ENCODE measurements around the gene NFIA.

The NFIA gene

GRCh38 chr1:61238359-61238665, 156.0 kb downstream of the NFIA start:
- no peak overlapping the region for H3K4me3 ChIP-seq (ENCODE audit: low read length)
- DNase-seq (ENCODE audit: low read depth) = no peak
- TF ChIP-seq CTCF (conservative IDR thresholded peaks at IDR 0.05; ENCODE audit: low read length) = no peak

- no peak for DNase-seq (ENCODE audit: low read depth)
- TF ChIP-seq CTCF (conservative IDR thresholded peaks at IDR 0.05; ENCODE audit: low read length) = no peak
- no peak overlapping the region for H3K4me3 ChIP-seq (ENCODE audit: low read length)
Observed at GRCh38 chr1:61240878-61241277, 158.5 kb downstream of the NFIA start.

- no peak for TF ChIP-seq CTCF (conservative IDR thresholded peaks at IDR 0.05; ENCODE audit: low read length)
- no peak overlapping the region for H3K4me3 ChIP-seq (ENCODE audit: low read length)
- no peak for DNase-seq (ENCODE audit: low read depth)
Observed at GRCh38 chr1:61241411-61241838, 159.1 kb downstream of the NFIA start.

- no peak overlapping the region for H3K4me3 ChIP-seq (ENCODE audit: low read length)
- DNase-seq (ENCODE audit: low read depth) = no peak
- no peak for TF ChIP-seq CTCF (conservative IDR thresholded peaks at IDR 0.05; ENCODE audit: low read length)
Observed at GRCh38 chr1:61241973-61242381, 159.6 kb downstream of the NFIA start.

- peak; percentile 83 for DNase-seq (ENCODE audit: low read depth)
- no peak for TF ChIP-seq CTCF (conservative IDR thresholded peaks at IDR 0.05; ENCODE audit: low read length)
- H3K4me3 ChIP-seq (ENCODE audit: low read length) = no peak overlapping the region
Observed at GRCh38 chr1:61244114-61244513, 161.8 kb downstream of the NFIA start.

GRCh38 chr1:61245696-61246400, 163.5 kb downstream of the NFIA start:
- no peak for DNase-seq (ENCODE audit: low read depth)
- TF ChIP-seq CTCF (conservative IDR thresholded peaks at IDR 0.05; ENCODE audit: low read length) = no peak
- no peak overlapping the region for H3K4me3 ChIP-seq (ENCODE audit: low read length)

- TF ChIP-seq CTCF (conservative IDR thresholded peaks at IDR 0.05; ENCODE audit: low read length) = no peak
Observed at GRCh38 chr1:61247051-61247825, 164.9 kb downstream of the NFIA start.

More at GRCh38 chr1:61247051-61247825, 164.9 kb downstream of the NFIA start:
- no peak overlapping the region for H3K4me3 ChIP-seq (ENCODE audit: low read length)
- no peak for DNase-seq (ENCODE audit: low read depth)

Data from AG10803 (cell line).